OCI-LY1 (cell line): ENCODE measurements around the gene HCFC1.
A peak's percentile ranks its signal among the peaks of the same experiment; 100 is the strongest.

Source experiments
- H2AFZ ChIP-seq: fragments of 200-600 bp; sonication (generic), shearing (Covaris generic); 2 replicates; pipeline ENCODE4 v1.6.0; 2014; ENCODE audit warnings: antibody characterized with exemption, mild to moderate bottlenecking, low read length
- H3F3A ChIP-seq: fragments of 200-600 bp; sonication (generic), shearing (Covaris generic); 2 replicates; pipeline ENCODE4 v1.6.0; 2014; ENCODE audit warnings: mild to moderate bottlenecking, antibody characterized with exemption, low read length, moderate library complexity; ENCODE audit not compliant: insufficient read depth
- H3K27ac ChIP-seq: fragments of 200-600 bp; sonication (generic); 2 replicates; pipeline ENCODE4 v1.5.1; 2014; ENCODE audit warnings: low read length, mixed run types, mild to moderate bottlenecking, low read depth; ENCODE audit not compliant: poor library complexity, severe bottlenecking
- H3K27me3 ChIP-seq: fragments of 200-600 bp; sonication (generic); 2 replicates; pipeline ENCODE4 v1.6.0; 2014; ENCODE audit warnings: antibody characterized with exemption, mild to moderate bottlenecking, low read length, moderate library complexity; ENCODE audit not compliant: insufficient read depth
- H3K36me3 ChIP-seq: fragments of 200-600 bp; sonication (generic); 2 replicates; pipeline ENCODE4 v1.6.1; 2014; ENCODE audit warnings: mild to moderate bottlenecking, antibody characterized with exemption, low read length, moderate library complexity, mixed read lengths; ENCODE audit not compliant: insufficient read depth
- H3K4me1 ChIP-seq: fragments of 200-600 bp; sonication (generic); 2 replicates; pipeline ENCODE4 v1.5.1; 2014; ENCODE audit warnings: mild to moderate bottlenecking, low read length, moderate library complexity; ENCODE audit not compliant: insufficient read depth, severe bottlenecking
- H3K4me2 ChIP-seq: fragments of 200-600 bp; sonication (generic), shearing (Covaris generic); 2 replicates; pipeline ENCODE4 v1.6.1; 2014; ENCODE audit warnings: low read length
- H3K4me3 ChIP-seq: fragments of 200-600 bp; sonication (generic); 2 replicates; pipeline ENCODE4 v1.5.1; 2014; ENCODE audit warnings: low read length, low read depth, mild to moderate bottlenecking, mixed read lengths; ENCODE audit not compliant: poor library complexity, severe bottlenecking
- H3K79me2 ChIP-seq: fragments of 200-600 bp; shearing (Covaris generic); 2 replicates; pipeline ENCODE4 v1.6.1; 2016; ENCODE audit warnings: mixed run types, low read length, mixed read lengths; ENCODE audit not compliant: insufficient read depth
- H3K9ac ChIP-seq: fragments of 200-600 bp; sonication (generic), shearing (Covaris generic); 2 replicates; pipeline ENCODE4 v1.6.1; 2014; ENCODE audit warnings: mild to moderate bottlenecking, low read length, mixed read lengths
- H3K9me2 ChIP-seq: fragments of 200-600 bp; sonication (generic), shearing (Covaris generic); 2 replicates; pipeline ENCODE4 v1.6.1; 2014; ENCODE audit warnings: low read depth, mild to moderate bottlenecking, low read length, mixed read lengths
- H3K9me3 ChIP-seq: fragments of 200-600 bp; shearing (Covaris generic); 2 replicates; pipeline ENCODE4 v1.6.1; 2014; ENCODE audit warnings: low read length, mixed read lengths
- H4K20me1 ChIP-seq: fragments of 200-600 bp; sonication (generic), shearing (Covaris generic); 2 replicates; pipeline ENCODE4 v1.6.0; 2016; ENCODE audit warnings: mild to moderate bottlenecking, low read length; ENCODE audit not compliant: insufficient read depth
- EZH2 ChIP-seq: fragments of 200-600 bp; sonication (generic), shearing (Covaris generic); IDR thresholded peaks from 2 replicates; pipeline ENCODE4 v1.8.0; 2017; ENCODE audit warnings: borderline replicate concordance, mixed run types, mild to moderate bottlenecking, antibody characterized with exemption, low read length, moderate library complexity, mixed read lengths
- TF ChIP-seq, protein P1 (sequence below): fragments of 200-600 bp; sonication (generic), shearing (Covaris generic); IDR thresholded peaks from 2 replicates; pipeline ENCODE4 v1.5.1; 2017; ENCODE audit warnings: mild to moderate bottlenecking, antibody characterized with exemption, low read length, moderate library complexity, mixed read lengths

HCFC1 gene

DNA sequence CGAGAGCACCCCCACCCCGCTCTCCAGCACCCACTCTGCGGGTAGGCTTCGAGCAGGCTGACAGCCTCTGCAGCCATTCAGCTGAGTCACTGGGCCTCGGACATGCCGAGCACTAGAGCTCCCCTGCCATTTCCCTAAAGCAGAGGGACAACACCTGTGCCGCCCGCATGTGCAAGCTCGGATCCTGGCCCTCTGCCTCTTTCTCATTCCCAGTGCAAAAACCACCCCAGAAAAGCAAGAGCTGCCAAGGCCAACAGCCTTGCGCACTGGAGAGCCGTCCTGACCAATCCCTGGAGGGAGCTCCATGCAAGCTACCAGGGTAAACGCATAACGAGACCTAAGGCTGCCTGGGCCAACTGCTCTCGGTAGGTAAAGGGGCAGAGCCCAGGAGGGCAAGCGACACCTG is 5.3 kb downstream of the HCFC1 start:
- H3K9me2 ChIP-seq = no peaks in the 10 kb centered on the region
- peaks cover 38% of the 10 kb centered on the region for H3K4me1 ChIP-seq
- no peaks in the 10 kb centered on the region for H3F3A ChIP-seq
- peak overlapping the region; percentile 87; the same call in 1 of the 2 replicates for H3K9ac ChIP-seq
- peaks cover 65% of the 10 kb centered on the region for H3K36me3 ChIP-seq
- peak overlapping the region; percentile 93 for H3K4me3 ChIP-seq
- H4K20me1 ChIP-seq = no peaks in the 10 kb centered on the region
- peak overlapping the region; percentile 99 for H3K4me2 ChIP-seq
- no peaks in the 10 kb centered on the region for H3K27me3 ChIP-seq
- TF ChIP-seq, protein P1, sequence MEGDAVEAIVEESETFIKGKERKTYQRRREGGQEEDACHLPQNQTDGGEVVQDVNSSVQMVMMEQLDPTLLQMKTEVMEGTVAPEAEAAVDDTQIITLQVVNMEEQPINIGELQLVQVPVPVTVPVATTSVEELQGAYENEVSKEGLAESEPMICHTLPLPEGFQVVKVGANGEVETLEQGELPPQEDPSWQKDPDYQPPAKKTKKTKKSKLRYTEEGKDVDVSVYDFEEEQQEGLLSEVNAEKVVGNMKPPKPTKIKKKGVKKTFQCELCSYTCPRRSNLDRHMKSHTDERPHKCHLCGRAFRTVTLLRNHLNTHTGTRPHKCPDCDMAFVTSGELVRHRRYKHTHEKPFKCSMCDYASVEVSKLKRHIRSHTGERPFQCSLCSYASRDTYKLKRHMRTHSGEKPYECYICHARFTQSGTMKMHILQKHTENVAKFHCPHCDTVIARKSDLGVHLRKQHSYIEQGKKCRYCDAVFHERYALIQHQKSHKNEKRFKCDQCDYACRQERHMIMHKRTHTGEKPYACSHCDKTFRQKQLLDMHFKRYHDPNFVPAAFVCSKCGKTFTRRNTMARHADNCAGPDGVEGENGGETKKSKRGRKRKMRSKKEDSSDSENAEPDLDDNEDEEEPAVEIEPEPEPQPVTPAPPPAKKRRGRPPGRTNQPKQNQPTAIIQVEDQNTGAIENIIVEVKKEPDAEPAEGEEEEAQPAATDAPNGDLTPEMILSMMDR = no peak
- TF ChIP-seq EZH2 = no peak
- H2AFZ ChIP-seq = no peak overlapping the region
- H3K79me2 ChIP-seq = peaks cover 51% of the 10 kb centered on the region
- no peaks in the 10 kb centered on the region for H3K9me3 ChIP-seq
- H3K27ac ChIP-seq = peak overlapping the region; percentile 97

GRCh38 chrX:153965406-153965805 is 6.2 kb downstream of the HCFC1 start:
- Histone ChIP-seq H3K36me3 (peaks cover 74% of the 10 kb centered on the region), H2AFZ (no peak overlapping the region), H3K79me2 (peaks cover 51% of the 10 kb centered on the region), H3K9me2 (no peaks in the 10 kb centered on the region), H3K4me2 (peak overlapping the region; percentile 99; the same call in 1 of the 2 replicates), H3K27me3 (no peaks in the 10 kb centered on the region), H3K27ac (peak overlapping the region; percentile 97), H4K20me1 (no peaks in the 10 kb centered on the region), H3K4me3 (no peak overlapping the region), H3K9me3 (no peaks in the 10 kb centered on the region), H3K9ac (no peak overlapping the region; the same call in 1 of the 2 replicates), H3K4me1 (peaks cover 38% of the 10 kb centered on the region), H3F3A (no peaks in the 10 kb centered on the region)
- TF ChIP-seq, protein P1 = no peak
- no peak for TF ChIP-seq EZH2

- no peak for TF ChIP-seq EZH2
- TF ChIP-seq, protein P1 = no peak
- no peaks in the 10 kb centered on the region for H3F3A ChIP-seq
- H3K9me2 ChIP-seq = no peaks in the 10 kb centered on the region
- H3K27me3 ChIP-seq = no peaks in the 10 kb centered on the region
- H3K4me3 ChIP-seq = no peak overlapping the region
- no peaks in the 10 kb centered on the region for H4K20me1 ChIP-seq
- no peak overlapping the region for H3K27ac ChIP-seq
- H3K9ac ChIP-seq = no peak overlapping the region
- no peak overlapping the region for H2AFZ ChIP-seq
- H3K4me2 ChIP-seq = no peak overlapping the region
- peaks cover 36% of the 10 kb centered on the region for H3K4me1 ChIP-seq
- no peaks in the 10 kb centered on the region for H3K9me3 ChIP-seq
- peaks cover 79% of the 10 kb centered on the region for H3K36me3 ChIP-seq
- peaks cover 44% of the 10 kb centered on the region for H3K79me2 ChIP-seq
Observed at GRCh38 chrX:153964105-153964504, 7.5 kb downstream of the HCFC1 start.
